ENCODE results near the gene CFAP99. TPM values are rescaled to one million over a fixed set of nuclear protein-coding genes. Genes with fewer than 3 reads are reported as not detected.
A peak's percentile ranks its signal among the peaks of the same experiment; 100 is the strongest.

The CFAP99 gene
- polyA plus RNA-seq, 3 donors = 0.15 to 0.27 TPM; not detected in 1

- no peak overlapping the region for H3K4me3 ChIP-seq (replicated peaks in 1 of 3; ENCODE audit: low read depth in 2 of 3, low read length in 3 of 3)
- H3K9me3 Mint-ChIP-seq = no peaks in the 10 kb centered on the region
Measured at GRCh38 chr4:2450394-2451035, 31.8 kb downstream of the CFAP99 start.

GRCh38 chr4:2451036-2451520 is 32.3 kb downstream of the CFAP99 start:
- Mint-ChIP-seq H3K27me3 (ENCODE audit: low read depth in 3 of 3) (peaks cover 0 to 5% (median 1%) of the 10 kb centered on the region in 3 donors), H3K36me3 (no peaks in the 10 kb centered on the region), H3K9me3 (no peaks in the 10 kb centered on the region), H3K4me1 (no peaks in the 10 kb centered on the region), H3K27ac (no peak overlapping the region), H3K4me3 (peak overlapping the region in 1 of 2 donors; percentile 21)
- H3K4me3 ChIP-seq (replicated peaks in 1 of 3; ENCODE audit: low read depth in 2 of 3, low read length in 3 of 3) = no peak overlapping the region
- no peaks in the 10 kb centered on the region for H4K20me1 ChIP-seq (ENCODE audit: insufficient read depth, low read length)
- H3K79me2 ChIP-seq (ENCODE audit: insufficient read depth, low read length) = no peaks in the 10 kb centered on the region
- no peak overlapping the region for H3K27ac ChIP-seq (ENCODE audit: low read depth in 1 of 2, low read length in 2 of 2)
- 92% methylated on average over 4 of the region's 10 CpGs for WGBS (ENCODE audit: insufficient coverage)
- H3K27me3 ChIP-seq (ENCODE audit: control insufficient read depth in 2 of 2, insufficient read depth in 2 of 2, low read length in 2 of 2) = no peaks in the 10 kb centered on the region
- no peaks in the 10 kb centered on the region for H3K9me3 ChIP-seq (replicated peaks in 1 of 2; ENCODE audit: control insufficient read depth in 1 of 2, insufficient read depth in 1 of 2, low read length in 2 of 2)
- no peaks in the 10 kb centered on the region for H3K4me1 ChIP-seq (ENCODE audit: control insufficient read depth in 1 of 2, insufficient read depth in 2 of 2, low read length in 2 of 2)
- H3K36me3 ChIP-seq (replicated peaks in 1 of 2; ENCODE audit: control insufficient read depth in 1 of 2, insufficient read depth in 2 of 2, low read length in 2 of 2) = no peaks in the 10 kb centered on the region
- H3K4me2 ChIP-seq (replicated peaks; ENCODE audit: extremely low read depth, low read length, poor library complexity, severe bottlenecking) = no peak overlapping the region
- no peak overlapping the region for H2AFZ ChIP-seq (ENCODE audit: insufficient read depth, low read depth, low read length, poor library complexity, severe bottlenecking)
- H3K9ac ChIP-seq (ENCODE audit: insufficient read depth, low read length, poor library complexity, severe bottlenecking) = no peak overlapping the region
- intact Hi-C loops (cut with micrococcal nuclease) = no loop called here
- no peak for DNase-seq
- TF ChIP-seq CTCF (IDR thresholded peaks at IDR 0.05) = no peak

More at GRCh38 chr4:2450394-2451035, 31.8 kb downstream of the CFAP99 start:
- intact Hi-C loops (cut with micrococcal nuclease) = no loop called here
- Histone ChIP-seq H3K36me3 (replicated peaks in 1 of 2; ENCODE audit: control insufficient read depth in 1 of 2, insufficient read depth in 2 of 2, low read length in 2 of 2) (no peaks in the 10 kb centered on the region), H3K9ac (ENCODE audit: insufficient read depth, low read length, poor library complexity, severe bottlenecking) (no peak overlapping the region), H3K27ac (ENCODE audit: low read depth in 1 of 2, low read length in 2 of 2) (no peak overlapping the region), H2AFZ (ENCODE audit: insufficient read depth, low read depth, low read length, poor library complexity, severe bottlenecking) (no peak overlapping the region), H3K27me3 (ENCODE audit: control insufficient read depth in 2 of 2, insufficient read depth in 2 of 2, low read length in 2 of 2) (no peaks in the 10 kb centered on the region), H3K4me2 (replicated peaks; ENCODE audit: extremely low read depth, low read length, poor library complexity, severe bottlenecking) (no peak overlapping the region), H4K20me1 (ENCODE audit: insufficient read depth, low read length) (no peaks in the 10 kb centered on the region), H3K9me3 (replicated peaks in 1 of 2; ENCODE audit: control insufficient read depth in 1 of 2, insufficient read depth in 1 of 2, low read length in 2 of 2) (no peaks in the 10 kb centered on the region), H3K4me1 (ENCODE audit: control insufficient read depth in 1 of 2, insufficient read depth in 2 of 2, low read length in 2 of 2) (no peaks in the 10 kb centered on the region), H3K79me2 (ENCODE audit: insufficient read depth, low read length) (no peaks in the 10 kb centered on the region)
- Mint-ChIP-seq H3K4me1 (no peaks in the 10 kb centered on the region), H3K27me3 (ENCODE audit: low read depth in 3 of 3) (peaks cover 0 to 5% (median 1%) of the 10 kb centered on the region in 3 donors), H3K27ac (no peak overlapping the region), H3K4me3 (no peak overlapping the region), H3K36me3 (no peaks in the 10 kb centered on the region)
- 94% methylated on average over 13 of the region's 16 CpGs for WGBS (ENCODE audit: insufficient coverage)
- no peak for TF ChIP-seq CTCF (IDR thresholded peaks at IDR 0.05)
- DNase-seq = no peak
